ENCODE measurements around the gene FRMD4A. TPM values are rescaled to one million over a fixed set of nuclear protein-coding genes. Genes with fewer than 3 reads are reported as not detected.
A peak's percentile ranks its signal among the peaks of the same experiment; 100 is the strongest.

The FRMD4A gene
- total RNA-seq, 1 experiment from 2014 or later = 18.3 TPM

GRCh38 chr10:14022954-14023672 is 307.6 kb downstream of the FRMD4A start:
- no peaks in the 10 kb centered on the region for H3K79me2 ChIP-seq (ENCODE audit: low read depth)
- ChIA-PET POLR2A (ENCODE audit: unreplicated experiment) (interaction anchor here (0.7 kb wide), 1 partner anchor 57 kb away, joined by 7 read pairs; no protein-coding TSS in a partner anchor), CTCF (no interaction called here)
- peak overlapping the region; percentile 23; the same call in 1 of the 2 replicates for H3K4me2 ChIP-seq
- no peak for DNase-seq
- no peak overlapping the region for H3K4me3 ChIP-seq
- TF ChIP-seq EZH2 (IDR thresholded peaks at IDR 0.05; ENCODE audit: low read depth) (no peak), CTCF (conservative IDR thresholded peaks at IDR 0.05) (no peak)
- intact Hi-C loops (cut with micrococcal nuclease; ENCODE audit: unreplicated experiment) = no loop called here
- no peak overlapping the region for H3K27ac ChIP-seq
- no peaks in the 10 kb centered on the region for H3K9me2 ChIP-seq (ENCODE audit: insufficient read depth)
- H3F3A ChIP-seq (ENCODE audit: insufficient read depth, low read depth) = no peaks in the 10 kb centered on the region; the same call in 1 of the 2 replicates
- BruUV-seq (replicated peaks) = no TSS peak
- no peaks in the 10 kb centered on the region for H3K9me3 ChIP-seq (ENCODE audit: insufficient read depth, low read depth)
- H3K27me3 ChIP-seq (ENCODE audit: insufficient read depth, low read depth) = no peaks in the 10 kb centered on the region
- H3K4me1 ChIP-seq (replicated peaks; ENCODE audit: insufficient read depth) = no peaks in the 10 kb centered on the region
- no peak overlapping the region for H2AFZ ChIP-seq
- H3K36me3 ChIP-seq (ENCODE audit: low read depth) = no peaks in the 10 kb centered on the region
- H4K20me1 ChIP-seq (ENCODE audit: insufficient read depth) = no peaks in the 10 kb centered on the region

GRCh38 chr10:14022052-14022451 is 308.7 kb downstream of the FRMD4A start:
- Histone ChIP-seq H4K20me1 (ENCODE audit: insufficient read depth) (no peaks in the 10 kb centered on the region), H3K4me2 (no peak overlapping the region), H3K27ac (no peak overlapping the region), H3K4me3 (no peak overlapping the region), H3K9me2 (ENCODE audit: insufficient read depth) (no peaks in the 10 kb centered on the region), H2AFZ (no peak overlapping the region), H3K27me3 (ENCODE audit: insufficient read depth, low read depth) (no peaks in the 10 kb centered on the region), H3K9me3 (ENCODE audit: insufficient read depth, low read depth) (no peaks in the 10 kb centered on the region), H3K36me3 (ENCODE audit: low read depth) (no peaks in the 10 kb centered on the region), H3K4me1 (replicated peaks; ENCODE audit: insufficient read depth) (no peaks in the 10 kb centered on the region), H3K79me2 (ENCODE audit: low read depth) (no peaks in the 10 kb centered on the region), H3F3A (ENCODE audit: insufficient read depth, low read depth) (no peaks in the 10 kb centered on the region; the same call in 1 of the 2 replicates)
- ChIA-PET CTCF (no interaction called here), POLR2A (ENCODE audit: unreplicated experiment) (no interaction called here)
- no peak for TF ChIP-seq CTCF (conservative IDR thresholded peaks at IDR 0.05)
- intact Hi-C loops (cut with micrococcal nuclease; ENCODE audit: unreplicated experiment) = no loop called here
- no peak for DNase-seq
- no TSS peak for BruUV-seq (replicated peaks)

- intact Hi-C loops (cut with micrococcal nuclease; ENCODE audit: unreplicated experiment) = no loop called here
- ChIA-PET CTCF (no interaction called here), POLR2A (ENCODE audit: unreplicated experiment) (no interaction called here)
- Histone ChIP-seq H2AFZ (no peak overlapping the region), H3K4me3 (no peak overlapping the region), H3K4me1 (replicated peaks; ENCODE audit: insufficient read depth) (no peaks in the 10 kb centered on the region), H3K4me2 (no peak overlapping the region), H4K20me1 (ENCODE audit: insufficient read depth) (no peaks in the 10 kb centered on the region), H3K9me2 (ENCODE audit: insufficient read depth) (no peaks in the 10 kb centered on the region), H3K9me3 (ENCODE audit: insufficient read depth, low read depth) (no peaks in the 10 kb centered on the region), H3K36me3 (ENCODE audit: low read depth) (no peaks in the 10 kb centered on the region), H3K27ac (no peak overlapping the region), H3F3A (ENCODE audit: insufficient read depth, low read depth) (no peaks in the 10 kb centered on the region; the same call in 1 of the 2 replicates), H3K27me3 (ENCODE audit: insufficient read depth, low read depth) (no peaks in the 10 kb centered on the region), H3K79me2 (ENCODE audit: low read depth) (no peaks in the 10 kb centered on the region)
- no peak for DNase-seq
- BruUV-seq (replicated peaks) = no TSS peak
- TF ChIP-seq CTCF (conservative IDR thresholded peaks at IDR 0.05) = no peak
- TF ChIP-seq EZH2 (IDR thresholded peaks at IDR 0.05; ENCODE audit: low read depth) = no peak
Observed at GRCh38 chr10:14020037-14020664, 310.6 kb downstream of the FRMD4A start.
